Astrocyte (in vitro differentiated cells and primary cell): ENCODE data around the gene CTLA4. TPM values are rescaled to one million over a fixed set of nuclear protein-coding genes. Genes with fewer than 3 reads are reported as not detected.

Experiments used
- DNase-seq: peaks from one replicate; pipeline ENCODE4 v3.0.0-alpha.2; 2010; ENCODE audit warnings: low read depth
- FAIRE-seq: peaks from 2 replicates; lab custom pipeline; 2011; peaks lifted over from hg19 to GRCh38; lab: Jason Lieb, UNC
- H2AFZ ChIP-seq: 2 replicates; pipeline ENCODE4 v1.6.0; 2012; ENCODE audit warnings: low read depth, low read length, inconsistent platforms
- H3K27ac ChIP-seq: 2 replicates; pipeline ENCODE4 v1.5.1; 2011; ENCODE audit warnings: low read depth, low read length, inconsistent platforms
- H3K27me3 ChIP-seq: 2 replicates; pipeline ENCODE4 v1.6.0; 2011; ENCODE audit warnings: low read length, inconsistent platforms; ENCODE audit not compliant: insufficient read depth
- H3K36me3 ChIP-seq: 2 replicates; pipeline ENCODE4 v1.5.1; 2011; ENCODE audit warnings: low read length, inconsistent platforms; ENCODE audit not compliant: insufficient read depth
- H3K4me1 ChIP-seq: 2 replicates; pipeline ENCODE4 v1.5.1; 2011; ENCODE audit warnings: low read length, inconsistent platforms; ENCODE audit not compliant: insufficient read depth
- H3K4me2 ChIP-seq: 2 replicates; pipeline ENCODE4 v1.6.0; 2012; ENCODE audit warnings: low read length, inconsistent platforms
- H3K4me3 ChIP-seq: 2 replicates; pipeline ENCODE4 v1.5.1; 2011; ENCODE audit warnings: low read depth, mild to moderate bottlenecking, low read length, inconsistent platforms; ENCODE audit not compliant: insufficient read depth
- H3K79me2 ChIP-seq: 2 replicates; pipeline ENCODE4 v1.6.0; 2012; ENCODE audit warnings: mild to moderate bottlenecking, low read length, inconsistent platforms; ENCODE audit not compliant: insufficient read depth
- H3K9ac ChIP-seq: 2 replicates; pipeline ENCODE4 v1.6.0; 2012; ENCODE audit warnings: mild to moderate bottlenecking, low read length, inconsistent platforms
- H3K9me3 ChIP-seq: 2 replicates; pipeline ENCODE4 v1.5.1; 2012; ENCODE audit warnings: low read depth, mild to moderate bottlenecking, low read length, inconsistent platforms; ENCODE audit not compliant: insufficient read depth
- H4K20me1 ChIP-seq: 2 replicates; pipeline ENCODE4 v1.6.0; 2012; ENCODE audit warnings: low read length, inconsistent platforms; ENCODE audit not compliant: insufficient read depth
- H3K27ac Mint-ChIP-seq: one replicate; pipeline ENCODE4 v1.8.0; 2021; ENCODE audit warnings: mild to moderate bottlenecking, mixed read lengths; ENCODE audit not compliant: unreplicated experiment
- H3K27me3 Mint-ChIP-seq: one replicate; pipeline ENCODE4 v1.8.0; 2021; ENCODE audit warnings: low read depth, mixed read lengths; ENCODE audit not compliant: unreplicated experiment
- H3K36me3 Mint-ChIP-seq: one replicate; pipeline ENCODE4 v1.8.0; 2021; ENCODE audit warnings: low read depth, mixed read lengths; ENCODE audit not compliant: unreplicated experiment
- H3K4me1 Mint-ChIP-seq: one replicate; pipeline ENCODE4 v1.8.0; 2021; ENCODE audit warnings: low read depth, mixed read lengths; ENCODE audit not compliant: unreplicated experiment
- H3K4me3 Mint-ChIP-seq: one replicate; pipeline ENCODE4 v1.8.0; 2021; ENCODE audit warnings: mild to moderate bottlenecking, moderate library complexity, mixed read lengths; ENCODE audit not compliant: unreplicated experiment
- H3K9me3 Mint-ChIP-seq: one replicate; pipeline ENCODE4 v1.8.0; 2021; ENCODE audit warnings: mild to moderate bottlenecking, mixed read lengths; ENCODE audit not compliant: unreplicated experiment
- CTCF ChIP-seq: IDR thresholded peaks from 2 replicates; pipeline ENCODE4 v1.5.1; 2011; ENCODE audit warnings: low read depth, mild to moderate bottlenecking, inconsistent platforms, low read length, moderate library complexity; ENCODE audit not compliant: insufficient read depth
- EZH2 ChIP-seq: IDR thresholded peaks from 2 replicates; pipeline ENCODE4 v1.6.1; 2012; ENCODE audit warnings: mild to moderate bottlenecking, low read length, inconsistent platforms; ENCODE audit not compliant: insufficient read depth
- total RNA-seq: library from RNA; stranded (reverse); gene quantifications from 2 replicates; pipeline ENCODE4 v1.2.1, GENCODE V29; 2021

Gene CTLA4
- total RNA-seq, 1 donor from 2014 or later, result not detected

- peaks cover 5% of the 10 kb centered on the region for H3K9me3 Mint-ChIP-seq
- no peak overlapping the region for H3K27ac Mint-ChIP-seq
- no peak overlapping the region for H2AFZ ChIP-seq
- no peaks in the 10 kb centered on the region for H3K27me3 ChIP-seq
- no peaks in the 10 kb centered on the region for H3K36me3 ChIP-seq
- H3K4me2 ChIP-seq, result no peak overlapping the region
- FAIRE-seq, result no peak
- no peaks in the 10 kb centered on the region for H4K20me1 ChIP-seq
- no peak overlapping the region for H3K9ac ChIP-seq
- no peak overlapping the region for H3K4me3 ChIP-seq
- DNase-seq, result no peak
- no peaks in the 10 kb centered on the region for H3K4me1 ChIP-seq
- no peaks in the 10 kb centered on the region for H3K9me3 ChIP-seq
- TF ChIP-seq EZH2, result no peak
- no peak for TF ChIP-seq CTCF
- H3K4me1 Mint-ChIP-seq, result peaks cover 3% of the 10 kb centered on the region
- peaks cover 3% of the 10 kb centered on the region for H3K27me3 Mint-ChIP-seq
- H3K79me2 ChIP-seq, result no peaks in the 10 kb centered on the region
- H3K27ac ChIP-seq, result no peak overlapping the region
- H3K36me3 Mint-ChIP-seq, result no peaks in the 10 kb centered on the region
- no peak overlapping the region for H3K4me3 Mint-ChIP-seq
These were observed 26.7 kb downstream of the CTLA4 start for GRCh38 chr2:203894262-203894661.

GRCh38 chr2:203897544-203897943, 30.0 kb downstream of the CTLA4 start:
- no peak overlapping the region for H3K9ac ChIP-seq

More at GRCh38 chr2:203897544-203897943, 30.0 kb downstream of the CTLA4 start:
- Mint-ChIP-seq H3K27me3 (no peaks in the 10 kb centered on the region), H3K4me3 (no peak overlapping the region), H3K27ac (no peak overlapping the region), H3K36me3 (no peaks in the 10 kb centered on the region), H3K4me1 (no peaks in the 10 kb centered on the region), H3K9me3 (peaks cover 13% of the 10 kb centered on the region)
- TF ChIP-seq CTCF, result no peak
- TF ChIP-seq EZH2, result no peak
- FAIRE-seq, result no peak
- Histone ChIP-seq H2AFZ (no peak overlapping the region), H3K27me3 (no peaks in the 10 kb centered on the region), H3K36me3 (no peaks in the 10 kb centered on the region), H3K4me3 (no peak overlapping the region), H3K4me1 (no peaks in the 10 kb centered on the region), H3K27ac (no peak overlapping the region), H3K4me2 (no peak overlapping the region), H3K79me2 (no peaks in the 10 kb centered on the region), H3K9me3 (no peaks in the 10 kb centered on the region), H4K20me1 (no peaks in the 10 kb centered on the region)
- no peak for DNase-seq
